Globus pallidus (tissue), 1 donor: Measurements from ENCODE around the gene PRKG1.

Experiments used
- DNase-seq: peaks from one replicate; pipeline ENCODE4 v3.0.0-alpha.2; 2015; ENCODE audit warnings: low spot score

Gene PRKG1

GRCh38 chr10:51932530-51932929 lies 858.2 kb downstream of the PRKG1 start:
- no peak for DNase-seq

- no peak for DNase-seq
These were observed 860.1 kb downstream of the PRKG1 start for GRCh38 chr10:51934373-51934772.

- DNase-seq = no peak
These were observed 861.1 kb downstream of the PRKG1 start for GRCh38 chr10:51935341-51935740.

- DNase-seq = no peak
These were observed 863.2 kb downstream of the PRKG1 start for GRCh38 chr10:51937308-51938140.

- DNase-seq = no peak
These were observed 876.2 kb downstream of the PRKG1 start for GRCh38 chr10:51950371-51950995.

GRCh38 chr10:51950996-51951555 lies 876.8 kb downstream of the PRKG1 start:
- no peak for DNase-seq

- DNase-seq = no peak
These were observed 877.3 kb downstream of the PRKG1 start for GRCh38 chr10:51951601-51952000.

GRCh38 chr10:51952056-51952455 lies 877.8 kb downstream of the PRKG1 start:
- no peak for DNase-seq

- no peak for DNase-seq
These were observed 881.4 kb downstream of the PRKG1 start for GRCh38 chr10:51955696-51956095.

GRCh38 chr10:51956822-51957221 lies 882.5 kb downstream of the PRKG1 start:
- no peak for DNase-seq

GRCh38 chr10:51960494-51960895 lies 886.2 kb downstream of the PRKG1 start:
- DNase-seq = peak; percentile 52

GRCh38 chr10:51961401-51961800 lies 887.1 kb downstream of the PRKG1 start:
- DNase-seq = no peak

- DNase-seq = no peak
These were observed 890.3 kb downstream of the PRKG1 start for GRCh38 chr10:51964630-51965029.

- DNase-seq = no peak
These were observed 891.2 kb downstream of the PRKG1 start for GRCh38 chr10:51965451-51965850.

- DNase-seq = no peak
These were observed 898.6 kb downstream of the PRKG1 start for GRCh38 chr10:51972733-51973346.

GRCh38 chr10:51980752-51981151 lies 906.5 kb downstream of the PRKG1 start:
- no peak for DNase-seq

- no peak for DNase-seq
These were observed 907.4 kb downstream of the PRKG1 start for GRCh38 chr10:51981731-51982130.

- no peak for DNase-seq
These were observed 909.2 kb downstream of the PRKG1 start for GRCh38 chr10:51983481-51983880.

GRCh38 chr10:51985336-51985735 lies 911.0 kb downstream of the PRKG1 start:
- DNase-seq = no peak

- no peak for DNase-seq
These were observed 912.2 kb downstream of the PRKG1 start for GRCh38 chr10:51986516-51986915.

- DNase-seq = no peak
These were observed 919.2 kb downstream of the PRKG1 start for GRCh38 chr10:51993475-51993874.

- DNase-seq = no peak
These were observed 924.8 kb downstream of the PRKG1 start for GRCh38 chr10:51999096-51999495.
